CD4-positive, alpha-beta T cell treated with Interleukin-10 for 1 hour (primary cell): Measurements from ENCODE around the gene ZNF84.

Experiments used
- DNase-seq: peaks from one replicate; pipeline ENCODE4 v3.0.0-alpha.2; 2020

Gene ZNF84

GRCh38 chr12:133037207-133038005, at the start of gene ZNF84:
ZNF84 (plus strand) TSS chr12:133037509; CDS start chr12:133041468, 3,959 bp downstream.
- DNase-seq, result peak; percentile 97

- DNase-seq, result no peak
These were observed 38.6 kb upstream of the ZNF84 start for GRCh38 chr12:132998741-132999140.

- DNase-seq, result no peak
These were observed 26.5 kb upstream of the ZNF84 start for GRCh38 chr12:133010657-133011297.

GRCh38 chr12:133023566-133023965, 13.7 kb upstream of the ZNF84 start:
- DNase-seq, result no peak

- no peak for DNase-seq
These were observed 10.3 kb upstream of the ZNF84 start for GRCh38 chr12:133026996-133027395.

GRCh38 chr12:133038118-133038709, 905 bp downstream of the ZNF84 start:
- DNase-seq, result no peak

- no peak for DNase-seq
These were observed 9.4 kb downstream of the ZNF84 start for GRCh38 chr12:133046698-133047097.

GRCh38 chr12:133057446-133057845, 20.1 kb downstream of the ZNF84 start:
- no peak for DNase-seq

GRCh38 chr12:133058203-133059113, 21.1 kb downstream of the ZNF84 start:
- DNase-seq, result no peak

- no peak for DNase-seq
These were observed 24.6 kb downstream of the ZNF84 start for GRCh38 chr12:133061954-133062353.

- no peak for DNase-seq
These were observed 26.2 kb downstream of the ZNF84 start for GRCh38 chr12:133063556-133063955.

GRCh38 chr12:133073836-133074235, 36.5 kb downstream of the ZNF84 start:
- DNase-seq, result no peak

- DNase-seq, result peak; percentile 98
These were observed 42.7 kb downstream of the ZNF84 start for GRCh38 chr12:133080026-133080367.

- peak; percentile 97 for DNase-seq
These were observed 43.3 kb downstream of the ZNF84 start, which contains the start of gene ZNF140 for GRCh38 chr12:133080368-133081158. ZNF140 (plus strand) TSS chr12:133080923; CDS start chr12:133081321, 398 bp downstream.

GRCh38 chr12:133081159-133081780, 44.0 kb downstream of the ZNF84 start:
- no peak for DNase-seq

- DNase-seq, result no peak
These were observed 46.0 kb downstream of the ZNF84 start for GRCh38 chr12:133083345-133083744.

GRCh38 chr12:133105620-133106019, 68.3 kb downstream of the ZNF84 start:
- no peak for DNase-seq

- no peak for DNase-seq
These were observed 68.9 kb downstream of the ZNF84 start for GRCh38 chr12:133106253-133106652.

GRCh38 chr12:133107121-133107520, 69.8 kb downstream of the ZNF84 start:
- DNase-seq, result no peak

- no peak for DNase-seq
These were observed 70.8 kb downstream of the ZNF84 start for GRCh38 chr12:133108150-133108549.
